ENCODE measurements around the gene RAD51B. TPM values are rescaled to one million over a fixed set of nuclear protein-coding genes. Genes with fewer than 3 reads are reported as not detected.

Gene RAD51B
- total RNA-seq, 4 donors from 2014 or later: 14.0 to 16.4 (median 14.8) TPM

DNA sequence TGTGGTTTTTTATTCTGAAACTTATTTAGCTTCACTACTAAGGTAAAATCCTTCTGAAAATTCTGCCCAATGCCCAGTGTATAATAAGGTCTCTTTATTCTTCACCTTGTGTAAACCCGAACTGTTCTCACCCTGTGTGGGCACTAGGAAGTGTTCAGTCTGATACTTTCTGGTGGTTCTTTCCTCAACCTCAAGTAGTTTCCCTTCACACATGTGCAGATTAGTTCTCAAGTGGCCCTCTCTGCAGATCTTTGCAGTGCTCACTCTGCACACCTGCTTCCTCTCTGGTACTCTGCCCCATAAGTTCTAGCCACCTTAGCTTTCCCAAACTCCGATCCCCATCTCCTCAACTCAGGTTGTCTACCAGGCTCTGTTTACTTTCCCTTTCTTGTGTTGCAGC lies 61.6 kb downstream of the RAD51B start:
- no peak overlapping the region for H3K27ac ChIP-seq
- no peak for TF ChIP-seq POLR2A (IDR thresholded peaks at IDR 0.05)
- no peak for TF ChIP-seq CTCF (IDR thresholded peaks at IDR 0.05)
- no peaks in the 10 kb centered on the region for H3K9me3 ChIP-seq
- peak in 1 of 2 donors; percentile 3 for DNase-seq
- no peaks in the 10 kb centered on the region for H3K36me3 ChIP-seq
- no peaks in the 10 kb centered on the region for H3K27me3 ChIP-seq
- intact Hi-C loops (cut with DNase I): no loop called here
- H3K4me1 ChIP-seq: peaks cover 0 to 21% of the 10 kb centered on the region in 2 donors
- no peak overlapping the region for H3K4me3 ChIP-seq (replicated peaks in 1 of 3)
- WGBS, 2 donors: 32 to 48% methylated on average over 2 of the region's 2 CpGs

DNA sequence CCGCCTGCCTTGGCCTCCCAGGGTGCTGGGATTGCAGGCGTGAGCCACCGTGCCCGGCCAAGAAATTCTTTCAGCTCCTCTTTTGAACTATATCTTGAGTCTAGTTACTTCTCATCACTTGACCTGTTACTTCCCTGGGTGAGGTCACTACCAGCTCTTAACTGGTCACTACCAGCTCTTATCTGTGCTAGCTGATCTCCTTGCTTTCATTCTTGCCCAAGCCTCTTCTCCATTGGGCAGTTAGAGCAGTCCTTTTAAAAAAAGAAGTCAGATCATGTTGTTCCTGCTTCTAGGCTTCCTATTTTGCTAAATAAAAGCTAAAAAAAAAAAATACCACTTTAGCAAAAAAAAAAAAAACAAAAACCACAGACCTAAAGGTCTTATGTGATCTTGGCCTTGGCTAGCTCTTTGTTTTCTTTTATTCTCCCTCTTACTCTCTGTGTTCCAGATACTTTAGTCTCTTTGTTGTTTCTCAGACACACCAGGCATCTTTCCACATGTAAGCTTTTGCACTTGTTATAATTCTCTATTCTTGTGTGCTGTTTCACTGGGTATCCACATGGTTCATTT lies 63.5 kb downstream of the RAD51B start:
- H3K36me3 ChIP-seq: no peaks in the 10 kb centered on the region
- 77 to 78% methylated on average over 4 of the region's 4 CpGs for WGBS, 2 donors
- H3K4me3 ChIP-seq (replicated peaks in 1 of 3): no peak overlapping the region
- no peaks in the 10 kb centered on the region for H3K27me3 ChIP-seq
- DNase-seq: peak; percentile 5 to 12
- TF ChIP-seq POLR2A (IDR thresholded peaks at IDR 0.05): no peak
- peak in 1 of 6 experiments; percentile 0 for TF ChIP-seq CTCF (IDR thresholded peaks at IDR 0.05)
- H3K27ac ChIP-seq: no peak overlapping the region
- H3K9me3 ChIP-seq: no peaks in the 10 kb centered on the region
- intact Hi-C loops (cut with DNase I): no loop called here
- H3K4me1 ChIP-seq: peaks cover 0 to 25% of the 10 kb centered on the region in 2 donors

DNA sequence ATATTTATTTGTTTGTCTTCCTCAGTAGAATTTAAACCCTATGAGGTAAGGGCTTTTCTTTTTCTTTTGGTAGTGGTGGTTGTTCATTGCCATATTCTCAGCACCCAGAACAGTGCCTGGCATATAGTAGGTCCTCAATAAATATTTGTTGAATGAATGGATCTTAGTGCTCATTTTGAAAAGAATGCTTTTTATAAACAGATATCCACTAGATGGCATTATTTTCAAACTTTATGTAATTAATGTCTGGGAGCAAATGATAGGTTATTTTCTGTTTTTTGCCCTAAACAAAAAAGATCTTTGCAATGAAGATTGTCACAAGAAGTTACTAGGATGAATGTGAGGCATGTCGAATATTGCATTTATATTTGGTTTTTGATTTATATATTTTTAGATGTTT lies 64.1 kb downstream of the RAD51B start:
- TF ChIP-seq CTCF (IDR thresholded peaks at IDR 0.05): peak in 4 of 6 experiments; percentile 2 to 34 (median 29)
- TF ChIP-seq POLR2A (IDR thresholded peaks at IDR 0.05): no peak
- Histone ChIP-seq H3K27ac (no peak overlapping the region), H3K9me3 (no peaks in the 10 kb centered on the region), H3K36me3 (no peaks in the 10 kb centered on the region), H3K4me1 (peaks cover 0 to 25% of the 10 kb centered on the region in 2 donors), H3K4me3 (replicated peaks in 1 of 3) (no peak overlapping the region), H3K27me3 (no peaks in the 10 kb centered on the region)
- WGBS, 2 donors: 77 to 78% methylated on average over 1 of the region's 1 CpG
- intact Hi-C loops (cut with DNase I): no loop called here
- no peak for DNase-seq

DNA sequence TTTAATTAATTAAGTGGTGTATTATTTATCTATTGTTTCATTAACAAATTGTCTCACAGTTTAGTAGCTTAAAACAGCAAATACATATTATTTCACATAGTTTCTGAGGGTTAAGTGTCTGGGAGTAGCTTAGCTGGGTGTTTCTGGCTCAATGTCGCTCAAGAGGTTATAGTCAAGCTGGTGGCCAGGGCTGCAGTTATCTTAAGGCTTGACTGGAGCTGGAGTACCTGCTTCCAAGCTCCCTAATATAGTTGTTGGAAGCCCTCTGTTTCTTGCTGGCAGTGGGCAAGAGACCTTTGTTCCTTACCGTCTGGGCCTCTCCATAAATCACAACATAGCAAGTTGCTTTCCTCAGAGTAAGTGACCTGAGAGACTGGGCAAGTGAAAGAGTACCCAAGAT lies 66.6 kb downstream of the RAD51B start:
- H3K27ac ChIP-seq: peak overlapping the region; percentile 21 to 52 (median 21)
- 25 to 42% methylated on average over 2 of the region's 2 CpGs for WGBS, 2 donors

More for the DNA sequence above, 66.6 kb downstream of the RAD51B start:
- intact Hi-C loops (cut with DNase I): no loop called here
- TF ChIP-seq CTCF (IDR thresholded peaks at IDR 0.05): no peak
- no peaks in the 10 kb centered on the region for H3K9me3 ChIP-seq
- peaks cover 0 to 25% of the 10 kb centered on the region in 2 donors for H3K4me1 ChIP-seq
- peak; percentile 56 to 64 for DNase-seq
- H3K36me3 ChIP-seq: no peaks in the 10 kb centered on the region
- no peaks in the 10 kb centered on the region for H3K27me3 ChIP-seq
- no peak overlapping the region for H3K4me3 ChIP-seq (replicated peaks in 1 of 3)

Data from thyroid gland (tissue), 4 donors.